Measurements from ENCODE around the gene ONECUT3.

- TF ChIP-seq EP300 (IDR thresholded peaks at IDR 0.05) (no peak), CTCF (IDR thresholded peaks at IDR 0.05) (no peak)
These were observed 10.6 kb downstream of the ONECUT3 start for GRCh38 chr19:1763648-1764639.
